NT2/D1 (cell line): ENCODE results near the gene RAE1.

ENCODE experiments used
- SUZ12 ChIP-seq: IDR thresholded peaks from 2 replicates; pipeline ENCODE4 v1.6.1; 2011; ENCODE audit not compliant: insufficient read length, insufficient read depth; ENCODE audit errors: extremely low read depth
- YY1 ChIP-seq: IDR thresholded peaks from 2 replicates; pipeline ENCODE4 v1.6.1; 2011; ENCODE audit not compliant: insufficient read length, insufficient read depth

- TF ChIP-seq YY1 (no peak), SUZ12 (no peak)
Observed at GRCh38 chr20:57377350-57377749, 26.3 kb downstream of the RAE1 start.
